ENCODE results near the gene HIGD1A.

GRCh38 chr3:42850263-42850662 lies 46.0 kb upstream of the HIGD1A start:
- TF ChIP-seq MLX (CRISPR knock-in tag; conservative IDR thresholded peaks at IDR 0.05) = no peak
- TF ChIP-seq REST (IDR thresholded peaks at IDR 0.05; ENCODE audit: borderline replicate concordance) = no peak
- no peak for TF ChIP-seq REST (CRISPR knock-in tag; IDR thresholded peaks at IDR 0.05; ENCODE audit: low read depth)
- TF ChIP-seq LARP7 (IDR thresholded peaks at IDR 0.05) = no peak
- no peak for TF ChIP-seq EZH2 (IDR thresholded peaks at IDR 0.05; ENCODE audit: borderline replicate concordance, low read depth, low read length)
- TF ChIP-seq ATF1 (CRISPR knock-in tag; IDR thresholded peaks at IDR 0.05) = no peak
- TF ChIP-seq ATF1 (tag; IDR thresholded peaks at IDR 0.05) = no peak
- TF ChIP-seq NRF1 (conservative IDR thresholded peaks at IDR 0.05 in 1 of 2, IDR thresholded peaks at IDR 0.05 in 1 of 2) = no peak
- TF ChIP-seq, protein P1, sequence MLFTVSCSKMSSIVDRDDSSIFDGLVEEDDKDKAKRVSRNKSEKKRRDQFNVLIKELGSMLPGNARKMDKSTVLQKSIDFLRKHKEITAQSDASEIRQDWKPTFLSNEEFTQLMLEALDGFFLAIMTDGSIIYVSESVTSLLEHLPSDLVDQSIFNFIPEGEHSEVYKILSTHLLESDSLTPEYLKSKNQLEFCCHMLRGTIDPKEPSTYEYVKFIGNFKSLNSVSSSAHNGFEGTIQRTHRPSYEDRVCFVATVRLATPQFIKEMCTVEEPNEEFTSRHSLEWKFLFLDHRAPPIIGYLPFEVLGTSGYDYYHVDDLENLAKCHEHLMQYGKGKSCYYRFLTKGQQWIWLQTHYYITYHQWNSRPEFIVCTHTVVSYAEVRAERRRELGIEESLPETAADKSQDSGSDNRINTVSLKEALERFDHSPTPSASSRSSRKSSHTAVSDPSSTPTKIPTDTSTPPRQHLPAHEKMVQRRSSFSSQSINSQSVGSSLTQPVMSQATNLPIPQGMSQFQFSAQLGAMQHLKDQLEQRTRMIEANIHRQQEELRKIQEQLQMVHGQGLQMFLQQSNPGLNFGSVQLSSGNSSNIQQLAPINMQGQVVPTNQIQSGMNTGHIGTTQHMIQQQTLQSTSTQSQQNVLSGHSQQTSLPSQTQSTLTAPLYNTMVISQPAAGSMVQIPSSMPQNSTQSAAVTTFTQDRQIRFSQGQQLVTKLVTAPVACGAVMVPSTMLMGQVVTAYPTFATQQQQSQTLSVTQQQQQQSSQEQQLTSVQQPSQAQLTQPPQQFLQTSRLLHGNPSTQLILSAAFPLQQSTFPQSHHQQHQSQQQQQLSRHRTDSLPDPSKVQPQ (CRISPR knock-in tag; IDR thresholded peaks at IDR 0.05; ENCODE audit: borderline replicate concordance) = no peak
- no peak for TF ChIP-seq EP300 (IDR thresholded peaks at IDR 0.05; ENCODE audit: low read length)
- no peak for TF ChIP-seq POLR2A (conservative IDR thresholded peaks at IDR 0.05)
- no peak for TF ChIP-seq FOXK1 (CRISPR knock-in tag; IDR thresholded peaks at IDR 0.05; ENCODE audit: borderline replicate concordance)
- no peak for TF ChIP-seq TARDBP (IDR thresholded peaks at IDR 0.05)
